ENCODE data around the gene ACOT7.

GRCh38 chr1:6286266-6286665 lies 107.3 kb downstream of the ACOT7 start:
- TF ChIP-seq POLR2AphosphoS5 (IDR thresholded peaks at IDR 0.05; ENCODE audit: borderline replicate concordance, low read depth, low read length) (no peak), EZH2 (IDR thresholded peaks at IDR 0.05) (no peak)
